HepG2 (cell line): ENCODE results near the gene SYT1.

Experiments used
- EP300 ChIP-seq, 3 experiments: sonication (generic) in 1 of 3; formaldehyde crosslinking in 1 of 3; IDR thresholded peaks; 2 replicates each; pipeline versions ENCODE4 v1.5.1 to v1.6.1; 2011 to 2020; ENCODE audit warnings: low read depth in 2 of 3, low read length in 2 of 3, borderline replicate concordance in 1 of 3, improper control_type of control experiment in 1 of 3, mild to moderate bottlenecking in 1 of 3, missing genetic modification reagents in 1 of 3, moderate library complexity in 1 of 3
- POLR2A ChIP-seq, 2 experiments: IDR thresholded peaks; 2 replicates each; pipeline ENCODE4 v1.6.1; 2011; ENCODE audit warnings: low read depth in 2 of 2, low read length in 2 of 2, mild to moderate bottlenecking in 1 of 2, moderate library complexity in 1 of 2; ENCODE audit not compliant: insufficient read depth in 1 of 2
- ZBTB8A ChIP-seq: sonication (generic); formaldehyde crosslinking; IDR thresholded peaks from 2 replicates; pipeline ENCODE4 v1.4.0; 2020; ENCODE audit warnings: mild to moderate bottlenecking, low read depth, missing genetic modification reagents, borderline replicate concordance
- ZNF484 ChIP-seq: sonication (generic); formaldehyde crosslinking; IDR thresholded peaks from 2 replicates; pipeline ENCODE4 v1.5.1; 2020; ENCODE audit warnings: mild to moderate bottlenecking, low read depth, missing genetic modification reagents, borderline replicate concordance
- ZNF781 ChIP-seq: sonication (generic); formaldehyde crosslinking; IDR thresholded peaks from 2 replicates; pipeline ENCODE4 v1.5.1; 2020; ENCODE audit warnings: borderline replicate concordance, mild to moderate bottlenecking, missing genetic modification reagents; ENCODE audit errors: not compliant biosample characterization

- no peak for TF ChIP-seq EP300 (IDR thresholded peaks at IDR 0.05; ENCODE audit: low read depth in 2 of 2, low read length in 2 of 2)
- no peak for TF ChIP-seq EP300 (CRISPR knock-in tag; IDR thresholded peaks at IDR 0.05; ENCODE audit: borderline replicate concordance)
- no peak for TF ChIP-seq ZNF484 (CRISPR knock-in tag)
- no peak for TF ChIP-seq ZBTB8A (CRISPR knock-in tag)
- no peak for TF ChIP-seq ZNF781 (CRISPR knock-in tag)
- no peak for TF ChIP-seq POLR2A (IDR thresholded peaks at IDR 0.05; ENCODE audit: insufficient read depth in 1 of 2, low read depth in 2 of 2, low read length in 2 of 2)
These were observed 85.0 kb downstream of the SYT1 start for GRCh38 chr12:78949532-78949931.
